GM12872 (cell line): ENCODE data around the gene CELF4.

ENCODE experiments used
- TF ChIP-seq, protein P1 (sequence below): IDR thresholded peaks from 3 replicates; pipeline ENCODE4 v1.5.1; 2011; ENCODE audit warnings: low read depth, mild to moderate bottlenecking, low read length, moderate library complexity; ENCODE audit not compliant: insufficient read depth

Gene CELF4

GRCh38 chr18:37317486-37317885 is 248.1 kb downstream of the CELF4 start:
- TF ChIP-seq, protein P1, sequence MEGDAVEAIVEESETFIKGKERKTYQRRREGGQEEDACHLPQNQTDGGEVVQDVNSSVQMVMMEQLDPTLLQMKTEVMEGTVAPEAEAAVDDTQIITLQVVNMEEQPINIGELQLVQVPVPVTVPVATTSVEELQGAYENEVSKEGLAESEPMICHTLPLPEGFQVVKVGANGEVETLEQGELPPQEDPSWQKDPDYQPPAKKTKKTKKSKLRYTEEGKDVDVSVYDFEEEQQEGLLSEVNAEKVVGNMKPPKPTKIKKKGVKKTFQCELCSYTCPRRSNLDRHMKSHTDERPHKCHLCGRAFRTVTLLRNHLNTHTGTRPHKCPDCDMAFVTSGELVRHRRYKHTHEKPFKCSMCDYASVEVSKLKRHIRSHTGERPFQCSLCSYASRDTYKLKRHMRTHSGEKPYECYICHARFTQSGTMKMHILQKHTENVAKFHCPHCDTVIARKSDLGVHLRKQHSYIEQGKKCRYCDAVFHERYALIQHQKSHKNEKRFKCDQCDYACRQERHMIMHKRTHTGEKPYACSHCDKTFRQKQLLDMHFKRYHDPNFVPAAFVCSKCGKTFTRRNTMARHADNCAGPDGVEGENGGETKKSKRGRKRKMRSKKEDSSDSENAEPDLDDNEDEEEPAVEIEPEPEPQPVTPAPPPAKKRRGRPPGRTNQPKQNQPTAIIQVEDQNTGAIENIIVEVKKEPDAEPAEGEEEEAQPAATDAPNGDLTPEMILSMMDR: no peak

DNA sequence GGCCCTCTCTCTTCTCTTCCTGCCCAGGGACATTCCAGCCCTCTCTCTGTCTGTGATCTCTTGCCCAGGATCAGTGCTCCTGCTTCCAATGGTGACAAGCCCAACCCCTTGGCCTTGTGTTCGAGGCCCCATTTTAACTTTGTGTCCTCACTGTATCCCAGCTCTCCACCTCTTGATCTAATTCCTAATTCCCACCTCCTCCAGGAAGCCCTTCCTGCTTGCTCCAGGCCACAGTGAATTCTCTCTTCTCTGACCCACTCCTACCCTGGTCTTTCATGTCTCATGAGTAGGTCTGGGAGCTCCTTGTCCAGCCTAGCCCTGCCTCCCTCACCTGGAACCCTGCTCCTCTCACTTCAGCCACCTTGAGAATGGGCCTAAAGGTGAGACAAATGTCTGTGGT is 249.1 kb downstream of the CELF4 start:
- TF ChIP-seq, protein P1: no peak

DNA sequence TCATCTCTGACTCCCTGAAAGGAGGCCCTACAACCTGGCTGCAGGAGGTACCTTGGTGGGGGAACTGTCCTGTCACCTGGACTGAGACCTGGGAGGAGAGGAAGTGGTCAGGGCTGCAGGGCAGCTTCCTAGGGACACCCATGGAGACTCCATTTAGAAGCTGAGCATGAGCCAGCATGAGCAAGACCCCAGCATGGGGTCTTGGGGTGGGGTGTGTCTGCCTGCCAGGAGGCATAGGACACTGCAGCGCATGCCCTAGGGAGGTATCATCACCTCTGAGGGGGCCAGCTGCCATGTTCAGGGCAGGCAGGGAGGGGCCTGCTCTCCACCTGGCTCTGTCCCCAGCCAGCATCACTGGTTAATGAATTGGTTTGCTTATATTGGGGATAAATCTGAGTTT is 249.7 kb downstream of the CELF4 start:
- TF ChIP-seq, protein P1: no peak

- TF ChIP-seq, protein P1: 0 out of 3 replicates have a peak, but pooled peaks have one; percentile 10
These were observed 251.1 kb downstream of the CELF4 start for GRCh38 chr18:37314534-37314933.

DNA sequence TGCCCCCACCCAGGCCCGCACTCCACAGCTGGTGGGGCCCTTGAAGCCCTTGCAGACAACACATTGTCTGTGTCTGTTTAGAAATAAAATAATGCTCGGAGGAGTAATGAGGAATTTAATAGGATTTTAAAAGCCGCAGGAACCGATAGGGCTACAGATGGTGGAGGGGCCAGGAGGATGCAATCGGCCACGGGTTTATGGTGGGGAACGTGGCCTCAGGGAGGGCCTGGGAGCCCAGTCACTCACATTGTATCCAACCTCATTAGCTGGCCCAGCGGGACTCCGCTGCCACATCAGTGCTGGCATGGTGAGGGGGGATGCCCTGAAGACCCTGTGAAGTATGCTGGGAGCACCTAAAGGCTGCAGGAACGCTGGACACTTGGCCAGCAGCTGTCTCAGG is 252.0 kb downstream of the CELF4 start:
- TF ChIP-seq, protein P1: no peak

GRCh38 chr18:37309861-37310260 is 255.7 kb downstream of the CELF4 start:
- TF ChIP-seq, protein P1: no peak

GRCh38 chr18:37309059-37309458 is 256.5 kb downstream of the CELF4 start:
- TF ChIP-seq, protein P1: no peak

- TF ChIP-seq, protein P1: no peak
These were observed 258.4 kb downstream of the CELF4 start for GRCh38 chr18:37307181-37307580.
